CD4-positive, alpha-beta T cell treated with Interferon alpha-2 for 1 hour (primary cell): Measurements from ENCODE around the gene ERC2.

Experiments used
- DNase-seq, 2 donors: peaks; one replicate each; pipeline ENCODE4 v3.0.0-alpha.2; 2020 to 2022

The ERC2 gene

DNA sequence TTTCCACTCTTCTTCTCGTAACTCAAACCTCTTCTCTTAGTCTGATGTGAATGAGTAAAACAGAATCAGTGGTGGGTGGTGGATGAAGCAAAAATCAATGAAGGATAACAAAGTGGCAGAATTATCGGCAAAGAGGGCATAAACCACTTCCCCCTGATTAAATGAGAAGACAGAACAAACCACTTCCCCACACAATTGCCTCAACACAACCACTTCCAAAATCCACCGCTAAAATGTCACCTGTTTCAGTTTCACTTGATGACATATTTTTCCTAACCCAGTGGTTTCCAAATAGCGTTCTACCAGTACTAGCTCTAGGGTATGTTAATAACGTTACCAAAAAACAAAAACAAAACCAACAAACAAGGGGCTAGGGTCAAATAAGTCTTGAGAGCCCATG lies 502.5 kb downstream of the ERC2 start:
- DNase-seq, result no peak

GRCh38 chr3:55964491-55964985 lies 503.7 kb downstream of the ERC2 start:
- DNase-seq, result no peak

- no peak for DNase-seq
Observed at GRCh38 chr3:55963601-55964000, 504.7 kb downstream of the ERC2 start.

DNA sequence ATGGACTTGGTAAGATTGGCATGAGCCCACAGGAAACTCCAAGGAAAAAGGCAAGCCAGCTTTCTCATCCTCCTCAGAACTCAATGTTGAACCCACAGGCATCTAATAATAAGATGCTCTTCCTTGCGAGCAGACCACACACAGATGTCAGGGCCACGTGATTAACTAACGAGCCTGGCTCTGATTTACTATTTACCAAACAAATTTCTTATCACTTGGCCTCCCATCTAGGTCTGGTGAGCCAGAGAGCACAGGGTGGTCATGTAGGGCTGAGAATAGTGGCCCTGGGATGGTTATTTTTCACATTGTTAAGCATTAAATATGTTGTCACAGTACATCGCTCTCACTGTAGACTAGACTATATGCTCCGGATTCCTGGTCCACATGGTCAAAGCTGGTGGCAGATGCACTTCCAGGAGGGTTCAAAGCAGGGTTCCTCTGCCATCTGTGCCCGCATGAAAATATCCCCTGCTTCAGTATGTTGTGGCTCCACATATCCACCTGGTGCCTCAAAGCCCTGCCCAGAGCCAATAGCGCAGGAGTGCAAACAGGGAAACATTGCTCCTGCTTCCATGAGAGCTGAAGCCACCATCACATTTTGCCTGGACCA lies 508.7 kb downstream of the ERC2 start:
- no peak for DNase-seq

GRCh38 chr3:55958605-55959004 lies 509.7 kb downstream of the ERC2 start:
- DNase-seq, result no peak

- no peak for DNase-seq
Observed at GRCh38 chr3:55955891-55956477, 512.3 kb downstream of the ERC2 start.

DNA sequence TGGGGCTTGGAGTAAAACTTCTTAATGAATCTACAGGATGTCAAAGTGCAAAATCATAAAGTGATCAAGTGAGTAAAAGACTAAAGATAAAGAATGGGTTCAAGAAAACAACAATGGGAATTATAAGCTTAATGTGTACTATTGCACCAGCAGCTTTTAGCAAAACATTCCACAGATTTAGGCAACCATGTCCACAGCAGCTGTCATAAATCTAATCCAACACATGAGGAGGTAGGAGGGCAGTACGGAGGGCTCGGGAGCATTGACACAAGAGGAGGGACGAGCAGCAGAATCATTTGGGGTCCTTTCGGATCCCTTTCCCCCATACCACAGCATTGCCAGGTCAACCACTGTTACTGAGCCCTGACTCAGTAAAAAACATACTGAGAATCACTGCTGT lies 516.9 kb downstream of the ERC2 start:
- DNase-seq, result no peak

DNA sequence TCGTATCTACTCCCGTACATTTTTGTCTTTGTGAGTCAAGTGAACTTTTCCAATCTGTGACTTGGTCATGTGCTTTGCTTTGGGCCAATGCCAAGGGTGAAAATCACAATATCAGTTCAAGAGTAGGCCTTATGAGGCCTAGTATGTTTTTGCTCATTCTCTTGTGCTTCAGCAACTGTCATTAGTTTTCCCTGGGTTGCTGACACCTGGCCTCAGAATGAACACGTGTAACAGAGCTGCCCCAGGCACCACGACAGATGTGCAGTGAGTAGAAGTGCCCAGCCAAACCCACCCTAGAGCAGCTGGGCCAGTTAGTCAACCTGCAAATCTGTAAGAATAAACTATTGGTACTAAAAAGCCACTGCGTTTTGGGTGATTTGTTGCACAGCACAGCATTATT lies 520.9 kb downstream of the ERC2 start:
- DNase-seq, result no peak

- no peak for DNase-seq
Observed at GRCh38 chr3:55946574-55947160, 521.6 kb downstream of the ERC2 start.

DNA sequence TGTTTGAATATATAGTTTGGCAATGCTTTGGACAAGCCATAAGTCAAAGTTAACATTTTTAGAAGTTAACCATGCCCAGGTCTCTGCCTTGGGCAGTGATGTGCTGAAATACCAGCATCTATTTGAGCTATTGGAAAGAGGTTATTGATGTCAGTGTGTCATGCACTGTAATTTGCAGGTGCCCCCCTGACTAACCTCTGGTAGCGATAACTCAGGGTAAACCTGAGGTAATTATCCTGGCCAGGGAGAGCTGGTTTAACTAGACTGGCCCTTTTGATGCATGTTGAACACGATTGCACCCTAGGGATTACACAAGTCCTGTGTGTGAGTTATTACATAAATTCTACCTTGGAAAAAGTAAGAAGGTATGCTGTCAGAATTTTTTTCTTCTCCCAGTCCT lies 525.4 kb downstream of the ERC2 start:
- DNase-seq, result no peak

- no peak for DNase-seq
Observed at GRCh38 chr3:55939287-55939686, 529.0 kb downstream of the ERC2 start.

GRCh38 chr3:55937301-55937700 lies 531.0 kb downstream of the ERC2 start:
- DNase-seq, result no peak

- no peak for DNase-seq
Observed at GRCh38 chr3:55936549-55937052, 531.7 kb downstream of the ERC2 start.

GRCh38 chr3:55935241-55935640 lies 533.0 kb downstream of the ERC2 start:
- DNase-seq, result no peak

- no peak for DNase-seq
Observed at GRCh38 chr3:55934771-55935170, 533.5 kb downstream of the ERC2 start.

- no peak for DNase-seq
Observed at GRCh38 chr3:55929154-55929869, 539.0 kb downstream of the ERC2 start.

DNA sequence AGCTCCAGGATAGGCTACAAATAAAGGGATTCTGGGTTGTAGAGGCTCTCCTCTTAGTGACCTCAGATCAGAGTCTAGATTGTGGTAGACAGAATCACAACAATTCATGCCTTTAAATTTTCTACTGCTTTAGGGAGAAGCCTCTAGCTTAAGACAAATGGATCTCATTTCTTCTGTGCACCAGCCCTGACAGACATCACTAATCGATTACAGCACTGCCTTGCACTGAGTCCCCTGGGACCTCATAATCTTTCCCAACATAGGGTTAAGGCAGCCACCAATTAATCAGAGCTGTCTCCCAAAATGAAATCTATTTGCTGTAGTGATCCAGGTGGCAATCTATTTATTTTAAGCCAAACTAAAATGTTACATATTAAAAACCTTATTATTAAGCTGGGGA lies 544.6 kb downstream of the ERC2 start:
- DNase-seq, result no peak

DNA sequence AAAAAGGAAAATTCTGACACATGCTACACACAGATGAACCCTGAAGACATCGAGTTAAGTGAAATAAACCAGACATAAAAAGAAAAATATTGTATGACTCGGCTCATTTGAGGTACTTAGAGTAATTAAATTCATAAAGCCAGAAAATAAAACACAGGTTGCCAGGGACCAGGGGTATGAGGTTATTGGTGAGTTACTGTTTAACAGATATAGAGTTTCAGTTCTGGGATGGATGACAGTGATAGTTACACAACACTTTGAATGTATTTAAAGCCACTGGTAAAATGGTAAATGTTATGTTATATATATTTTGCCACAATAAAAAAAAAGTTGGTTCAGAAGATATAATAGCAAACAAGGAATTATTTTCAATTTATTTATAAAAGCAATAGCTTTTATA lies 545.1 kb downstream of the ERC2 start:
- no peak for DNase-seq

DNA sequence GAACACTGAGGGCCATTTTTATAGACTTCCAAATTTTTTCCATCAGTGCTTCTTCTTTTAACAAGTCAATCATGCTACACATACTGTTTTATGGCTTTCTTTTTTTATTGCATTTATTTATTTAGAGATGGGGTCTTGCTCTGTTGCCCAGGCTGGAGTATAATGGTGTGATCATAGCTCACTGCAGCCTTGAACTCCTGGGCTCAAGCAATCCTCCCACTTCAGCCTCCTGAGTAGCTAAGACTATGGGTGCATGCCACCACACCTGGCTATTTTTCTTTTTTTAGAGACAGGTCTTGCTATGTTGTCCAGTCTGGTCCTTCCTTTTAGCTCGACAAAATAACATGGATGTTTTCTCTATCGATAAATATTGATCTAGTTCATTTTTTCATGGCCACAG lies 555.4 kb downstream of the ERC2 start:
- DNase-seq, result no peak

DNA sequence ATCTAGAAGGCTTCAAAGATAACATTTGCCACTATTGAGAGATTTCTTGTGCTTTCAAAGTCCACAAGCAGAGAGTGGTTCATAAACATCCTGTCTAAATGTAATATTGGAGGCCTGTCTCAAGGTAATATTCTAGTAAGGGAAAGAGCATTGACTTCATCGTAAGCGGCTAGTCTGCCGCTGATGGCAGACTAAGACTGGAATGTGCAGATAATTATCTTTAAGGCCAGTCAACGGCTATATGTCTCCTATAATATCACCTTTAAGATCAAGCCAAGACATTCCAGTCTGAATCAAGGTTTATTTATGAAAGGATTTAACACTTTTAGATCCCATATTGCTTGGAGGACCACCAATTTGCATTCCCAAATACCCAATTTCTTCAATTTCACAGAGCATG lies 557.0 kb downstream of the ERC2 start:
- DNase-seq, result no peak

GRCh38 chr3:55910543-55910942 lies 557.7 kb downstream of the ERC2 start:
- no peak for DNase-seq

- DNase-seq, result no peak
Observed at GRCh38 chr3:55909373-55909772, 558.9 kb downstream of the ERC2 start.

DNA sequence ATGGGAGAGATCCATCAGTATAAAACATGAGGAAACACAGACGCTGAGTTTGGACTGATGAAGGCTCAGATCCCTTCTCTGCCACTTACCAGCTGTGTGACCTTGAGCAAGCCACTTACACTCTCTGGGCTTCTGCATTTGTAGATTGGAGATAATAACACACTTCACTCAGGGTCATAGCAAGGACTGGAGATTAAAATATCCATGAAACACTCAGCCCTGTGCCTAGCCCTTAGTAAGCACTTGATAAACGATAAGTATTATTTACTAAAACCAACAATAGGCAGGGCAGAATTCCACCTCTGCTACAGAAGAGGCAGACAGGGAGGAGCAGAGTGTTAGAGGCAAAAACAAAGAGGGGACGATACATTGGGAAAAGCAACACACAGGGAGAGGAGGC lies 560.7 kb downstream of the ERC2 start:
- DNase-seq, result no peak

- DNase-seq, result no peak
Observed at GRCh38 chr3:55906896-55907295, 561.4 kb downstream of the ERC2 start.
